Retinal pigment epithelial cell (primary cell): ENCODE measurements around the gene DIP2C.
A peak's percentile ranks its signal among the peaks of the same experiment; 100 is the strongest.

Experiments used
- DNase-seq: peaks from one replicate; pipeline ENCODE4 v3.0.0-alpha.2; 2010; ENCODE audit warnings: low read depth
- H3K4me3 ChIP-seq: 2 replicates; pipeline ENCODE4 v1.5.1; 2011; ENCODE audit warnings: mild to moderate bottlenecking, low read length, control low read depth, moderate library complexity
- TF ChIP-seq, protein P1 (sequence below): conservative IDR thresholded peaks from 2 replicates; pipeline ENCODE4 v1.5.1; 2011; ENCODE audit warnings: low read depth, low read length, control low read depth, inconsistent platforms

DIP2C gene

DNA sequence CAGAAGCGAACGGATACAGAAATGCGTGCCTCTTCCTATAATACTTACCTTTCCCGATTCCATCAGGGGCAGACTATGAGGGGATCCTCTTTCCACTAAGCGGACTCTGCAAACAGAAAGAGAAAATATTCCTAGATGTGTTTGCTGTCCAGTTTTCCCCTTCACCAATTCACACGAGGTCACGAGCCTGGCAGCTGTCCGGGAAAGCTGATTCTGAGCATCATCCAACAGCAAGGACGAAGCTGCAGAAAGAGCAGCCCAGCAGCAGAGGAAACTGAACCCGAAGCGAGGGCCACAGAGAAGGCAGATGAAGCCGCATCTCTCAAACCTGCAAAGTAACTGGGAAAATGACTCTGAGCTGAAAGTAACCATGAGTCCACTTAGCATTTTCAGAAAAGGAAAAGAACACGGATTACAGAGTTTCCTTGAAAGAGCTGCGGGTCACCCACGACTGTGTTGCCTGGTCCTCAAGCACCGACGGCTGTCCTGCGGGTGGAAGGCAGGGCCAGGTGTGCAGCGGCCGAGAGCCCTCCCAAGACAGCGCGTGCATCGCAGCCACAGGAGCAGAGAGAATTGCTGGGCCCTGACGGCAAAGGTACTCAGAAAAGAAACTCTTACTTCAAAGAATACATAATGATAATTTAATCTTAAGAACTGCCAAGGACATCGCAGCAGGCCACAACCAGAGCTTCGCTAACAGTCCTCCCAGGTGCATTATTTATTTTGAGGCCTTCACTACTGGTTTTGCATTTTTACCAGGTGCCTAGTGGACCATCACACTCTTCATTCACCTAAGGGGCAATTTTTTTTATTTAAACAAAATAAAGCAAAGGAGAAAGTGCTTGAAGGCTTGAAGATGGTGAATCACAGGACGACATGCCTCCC, 400.9 kb downstream of the DIP2C start:
- no peak overlapping the region for H3K4me3 ChIP-seq
- no peak for DNase-seq
- TF ChIP-seq, protein P1, sequence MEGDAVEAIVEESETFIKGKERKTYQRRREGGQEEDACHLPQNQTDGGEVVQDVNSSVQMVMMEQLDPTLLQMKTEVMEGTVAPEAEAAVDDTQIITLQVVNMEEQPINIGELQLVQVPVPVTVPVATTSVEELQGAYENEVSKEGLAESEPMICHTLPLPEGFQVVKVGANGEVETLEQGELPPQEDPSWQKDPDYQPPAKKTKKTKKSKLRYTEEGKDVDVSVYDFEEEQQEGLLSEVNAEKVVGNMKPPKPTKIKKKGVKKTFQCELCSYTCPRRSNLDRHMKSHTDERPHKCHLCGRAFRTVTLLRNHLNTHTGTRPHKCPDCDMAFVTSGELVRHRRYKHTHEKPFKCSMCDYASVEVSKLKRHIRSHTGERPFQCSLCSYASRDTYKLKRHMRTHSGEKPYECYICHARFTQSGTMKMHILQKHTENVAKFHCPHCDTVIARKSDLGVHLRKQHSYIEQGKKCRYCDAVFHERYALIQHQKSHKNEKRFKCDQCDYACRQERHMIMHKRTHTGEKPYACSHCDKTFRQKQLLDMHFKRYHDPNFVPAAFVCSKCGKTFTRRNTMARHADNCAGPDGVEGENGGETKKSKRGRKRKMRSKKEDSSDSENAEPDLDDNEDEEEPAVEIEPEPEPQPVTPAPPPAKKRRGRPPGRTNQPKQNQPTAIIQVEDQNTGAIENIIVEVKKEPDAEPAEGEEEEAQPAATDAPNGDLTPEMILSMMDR: no peak

DNA sequence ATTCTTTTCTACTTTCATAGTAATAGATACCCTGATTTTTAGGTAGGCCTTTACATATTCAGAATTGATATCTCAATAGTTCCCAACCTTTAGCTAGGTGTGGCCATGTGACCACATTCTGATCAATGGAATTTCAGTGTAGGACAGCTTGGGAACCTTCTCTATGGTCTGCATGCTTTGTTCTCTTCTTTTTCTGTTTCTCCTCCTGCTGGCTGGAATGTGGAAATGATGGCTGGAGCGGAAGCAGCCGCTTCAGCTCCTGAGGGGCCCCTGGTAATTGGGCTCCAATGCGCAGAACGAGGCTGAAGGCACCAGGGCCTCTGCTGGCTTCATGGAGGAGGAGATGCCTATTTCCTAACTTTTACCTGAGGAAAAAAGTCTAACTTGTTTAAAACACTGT, 401.7 kb downstream of the DIP2C start:
- DNase-seq: no peak
- TF ChIP-seq, protein P1: peak; percentile 48

DNA sequence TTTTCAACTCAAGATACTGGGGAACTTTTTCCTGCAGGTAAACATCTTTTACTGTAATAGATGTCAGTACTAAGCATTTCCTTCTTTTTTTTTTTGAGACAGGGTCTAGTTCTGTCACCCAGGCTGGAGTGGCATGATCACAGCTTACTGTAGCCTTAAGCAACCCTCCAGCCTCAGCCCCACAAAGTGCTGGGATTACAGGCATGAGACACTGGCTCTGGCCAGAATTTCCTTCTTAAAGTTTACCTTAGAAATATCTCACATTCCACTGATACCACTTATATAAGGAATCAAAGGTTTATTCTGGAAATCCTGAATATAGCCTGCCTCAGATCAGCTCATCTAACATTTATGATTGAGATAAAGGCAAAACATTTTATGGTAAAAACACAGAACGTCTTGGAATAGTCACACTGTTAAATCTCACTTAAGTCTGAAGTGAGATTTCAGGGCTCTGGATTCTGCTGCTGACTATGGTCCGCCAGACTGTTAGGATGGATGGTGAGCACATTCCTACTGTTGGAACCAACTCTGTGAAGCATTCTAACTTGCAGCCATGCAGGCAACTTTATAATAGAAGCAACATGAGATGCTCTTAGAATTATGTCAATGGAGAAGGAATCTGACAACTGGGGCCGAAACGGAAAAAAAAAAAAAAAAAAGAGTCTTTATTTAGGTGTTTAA, 402.3 kb downstream of the DIP2C start:
- TF ChIP-seq, protein P1: no peak

More for the DNA sequence above, 401.7 kb downstream of the DIP2C start:
- no peak overlapping the region for H3K4me3 ChIP-seq

DNA sequence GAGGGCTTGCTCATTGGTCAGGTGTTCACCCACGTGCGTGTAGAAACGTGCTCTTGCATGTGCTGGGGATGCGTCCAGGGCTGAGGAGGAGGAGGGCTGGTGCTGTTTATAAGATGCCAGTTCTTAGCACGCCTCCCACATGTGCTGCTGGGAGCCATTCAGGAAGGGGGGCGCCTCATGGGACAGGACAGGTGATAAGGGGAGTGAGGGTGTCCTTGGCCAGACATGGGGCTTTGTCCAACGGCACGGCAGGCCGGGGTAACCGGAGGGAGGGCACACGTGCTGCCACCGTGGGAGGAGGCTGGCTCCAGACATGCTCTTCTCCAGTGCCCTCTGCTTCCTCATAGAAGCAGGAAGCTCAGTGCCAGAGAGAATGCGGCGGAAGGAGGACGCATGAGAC, 404.3 kb downstream of the DIP2C start:
- TF ChIP-seq, protein P1: no peak
- no peak overlapping the region for H3K4me3 ChIP-seq
- no peak for DNase-seq

More for the DNA sequence above, 402.3 kb downstream of the DIP2C start:
- H3K4me3 ChIP-seq: no peak overlapping the region
- no peak for DNase-seq

DNA sequence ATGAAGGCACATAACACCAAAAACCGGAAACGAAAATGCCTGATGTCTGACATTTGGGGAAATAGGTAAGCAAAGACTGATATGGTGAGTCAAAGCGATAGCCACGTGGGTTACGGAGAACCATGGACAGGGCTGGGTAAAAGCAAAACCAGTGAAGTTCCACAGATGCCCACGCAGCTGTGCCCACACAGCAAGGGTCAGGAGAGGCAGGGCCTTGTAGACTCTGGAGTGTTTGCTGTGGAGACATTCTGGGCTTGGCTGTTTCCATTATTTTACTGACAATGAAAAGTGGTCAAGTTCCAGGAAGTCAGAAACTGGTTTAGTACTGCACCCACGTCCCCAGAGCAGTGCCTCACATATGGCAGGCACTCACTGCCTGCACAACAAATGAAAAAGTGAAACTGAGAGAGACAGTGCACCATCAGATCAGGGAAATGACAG, 405.5 kb downstream of the DIP2C start:
- H3K4me3 ChIP-seq: no peak overlapping the region
- TF ChIP-seq, protein P1: no peak
- no peak for DNase-seq

DNA sequence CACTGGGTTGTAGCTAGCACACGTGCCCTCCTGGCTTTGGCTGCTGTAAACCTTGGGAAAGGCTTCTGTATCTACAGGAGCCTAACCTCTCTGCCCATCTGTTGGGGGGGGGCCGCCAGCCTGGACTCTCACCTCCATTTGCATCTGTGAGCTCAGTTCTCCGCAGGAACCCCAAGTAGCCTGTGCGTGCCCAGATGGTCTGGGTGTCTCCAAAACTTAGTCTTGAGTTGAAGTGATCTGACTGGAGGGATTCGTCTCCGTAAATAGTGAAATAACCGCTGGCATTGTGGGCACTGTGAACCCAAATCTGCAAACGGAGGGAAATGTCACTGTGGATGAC, 406.4 kb downstream of the DIP2C start:
- TF ChIP-seq, protein P1: no peak
- no peak for DNase-seq
- no peak overlapping the region for H3K4me3 ChIP-seq
